ENCODE measurements around the gene TSPAN11. TPM values are rescaled to one million over a fixed set of nuclear protein-coding genes. Genes with fewer than 3 reads are reported as not detected.
"Not testable (repeated sequence)": the region's sequence is repeated elsewhere in the genome, so short reads cannot be mapped to it uniquely, and the experiment has no call there.

Gene TSPAN11
- total and polyA plus RNA-seq, 9 donors = 0.33 to 2.8 (median 1.5) TPM

DNA sequence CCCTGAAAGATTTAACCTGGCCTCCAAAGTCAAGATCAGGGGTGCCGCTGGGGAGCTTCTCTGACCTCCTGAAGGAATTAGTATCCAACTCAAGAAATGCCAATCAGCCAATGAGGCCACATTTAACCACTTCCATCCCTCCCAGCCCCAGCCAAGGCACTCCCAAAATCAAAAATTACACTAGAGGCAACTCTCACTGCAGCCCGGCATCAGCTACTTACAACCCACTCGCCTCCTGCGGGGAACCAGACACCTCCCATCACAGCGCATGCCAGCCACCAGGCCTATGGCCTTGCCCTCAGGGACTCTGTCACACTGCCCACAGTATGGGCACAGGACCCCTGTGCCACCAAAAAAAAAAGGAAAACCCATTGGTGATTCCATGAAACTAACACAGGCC, 84.8 kb downstream of the TSPAN11 start:
- Histone ChIP-seq H3K4me3 (no peak overlapping the region), H3K27me3 (no peaks in the 10 kb centered on the region), H3K36me3 (no peaks in the 10 kb centered on the region), H3K4me1 (ENCODE audit: insufficient read depth) (no peaks in the 10 kb centered on the region), H3K27ac (no peak overlapping the region), H3K9me3 (no peaks in the 10 kb centered on the region)
- no peak for DNase-seq
- 76 to 92% (median 77%) methylated on average over 5 of the region's 5 CpGs for WGBS, 3 donors
- intact Hi-C loops (cut with DNase I) = no loop called here
- TF ChIP-seq CTCF (IDR thresholded peaks at IDR 0.05) (no peak), EP300 (IDR thresholded peaks at IDR 0.05) (no peak)

DNA sequence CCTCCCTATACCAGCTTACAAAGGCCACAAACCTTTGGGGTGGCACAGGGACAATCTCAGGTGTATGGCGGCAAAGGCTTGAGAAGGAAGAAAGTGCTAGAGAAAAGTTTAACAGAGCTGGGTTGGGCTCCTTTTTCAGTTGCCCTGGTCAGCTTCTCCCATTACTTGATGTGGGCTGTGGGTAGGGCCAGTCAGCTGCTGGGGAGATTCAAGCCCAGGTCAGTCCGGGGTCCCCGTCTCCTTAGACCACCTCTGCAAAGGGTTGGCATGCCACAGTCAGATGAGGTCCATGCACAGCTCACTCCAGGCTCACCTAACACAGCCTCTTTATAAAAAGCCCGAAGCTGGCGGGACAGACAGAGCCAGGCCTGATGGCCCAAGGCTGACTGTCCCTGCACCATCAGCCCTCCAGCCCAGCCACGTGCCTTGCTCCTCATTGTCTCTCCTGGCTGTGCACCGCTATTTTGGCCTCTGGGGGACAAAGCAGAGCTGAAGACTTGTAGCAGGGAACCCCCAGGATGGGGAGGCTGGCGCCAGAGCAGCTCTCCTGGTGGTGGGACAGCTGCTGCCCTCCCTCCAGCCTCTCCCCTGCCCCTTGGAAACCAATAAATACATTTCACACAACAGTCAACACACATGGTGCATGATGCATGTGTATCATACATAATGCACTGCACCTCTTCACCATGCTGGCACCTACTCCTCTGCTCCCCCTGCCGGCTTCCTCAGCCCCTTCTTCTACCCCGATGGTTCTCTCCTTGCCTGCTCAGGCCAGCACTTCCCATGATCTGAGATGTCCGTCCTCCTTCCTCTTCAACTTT, 85.4 kb downstream of the TSPAN11 start:
- intact Hi-C loops (cut with DNase I) = no loop called here
- DNase-seq = no peak
- Histone ChIP-seq H3K4me3 (no peak overlapping the region), H3K4me1 (ENCODE audit: insufficient read depth) (no peaks in the 10 kb centered on the region), H3K36me3 (no peaks in the 10 kb centered on the region), H3K27me3 (no peaks in the 10 kb centered on the region), H3K9me3 (no peaks in the 10 kb centered on the region), H3K27ac (no peak overlapping the region)
- WGBS, 3 donors = 86 to 92% (median 88%) methylated on average over 11 of the region's 11 CpGs
- TF ChIP-seq CTCF (IDR thresholded peaks at IDR 0.05) (no peak), EP300 (IDR thresholded peaks at IDR 0.05) (no peak), POLR2A (IDR thresholded peaks at IDR 0.05) (no peak)

DNA sequence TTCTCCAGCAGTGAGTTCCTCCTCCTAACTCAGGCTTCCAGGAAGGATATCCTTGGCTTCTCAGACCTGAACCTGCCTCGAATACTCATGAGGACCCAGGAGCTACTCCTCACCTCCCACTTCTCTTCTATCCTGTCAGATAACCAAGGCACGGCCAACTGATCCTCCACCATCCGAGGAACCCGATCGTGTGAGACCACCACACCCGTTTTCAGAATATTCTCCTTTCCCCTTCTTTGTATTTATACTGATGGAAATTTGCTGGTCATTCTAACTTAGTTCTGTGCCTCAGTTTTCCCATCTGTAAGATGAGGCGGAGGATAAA, 86.0 kb downstream of the TSPAN11 start:
- H3K4me1 ChIP-seq (ENCODE audit: insufficient read depth); DNase-seq; intact Hi-C loops (cut with DNase I); H3K27me3 ChIP-seq; H3K4me3 ChIP-seq; H3K36me3 ChIP-seq; H3K9me3 ChIP-seq; H3K27ac ChIP-seq: not testable (repeated sequence)
- WGBS, 3 donors = 88 to 92% (median 89%) methylated on average over 7 of the region's 7 CpGs

DNA sequence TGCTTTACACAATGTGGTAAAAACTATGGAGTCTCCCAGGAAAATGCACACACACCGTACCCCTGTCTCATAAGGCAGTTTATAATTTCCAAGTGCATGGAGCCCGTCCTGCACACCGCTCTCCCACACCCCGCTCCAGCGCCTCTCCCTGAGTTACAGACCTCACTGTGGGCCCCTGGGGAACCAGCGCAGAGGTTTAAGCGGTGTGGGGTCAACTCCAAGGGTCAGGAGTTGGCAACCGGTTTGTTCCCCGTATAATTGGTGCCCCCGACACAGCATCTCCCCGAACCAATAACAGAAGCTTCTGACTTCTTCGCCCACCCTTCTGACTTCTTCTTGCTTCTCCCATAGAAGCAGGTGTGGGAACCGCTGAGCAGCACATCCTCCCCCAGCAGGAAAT, 88.7 kb downstream of the TSPAN11 start:
- Histone ChIP-seq H3K4me1 (ENCODE audit: insufficient read depth) (no peaks in the 10 kb centered on the region), H3K36me3 (no peaks in the 10 kb centered on the region), H3K9me3 (no peaks in the 10 kb centered on the region), H3K27ac (no peak overlapping the region), H3K4me3 (no peak overlapping the region), H3K27me3 (no peaks in the 10 kb centered on the region)
- DNase-seq = no peak
- intact Hi-C loops (cut with DNase I) = no loop called here
- TF ChIP-seq CTCF (IDR thresholded peaks at IDR 0.05) (no peak), POLR2A (IDR thresholded peaks at IDR 0.05) (no peak), EP300 (IDR thresholded peaks at IDR 0.05) (no peak)
- WGBS, 3 donors = 91 to 94% (median 92%) methylated on average over 13 of the region's 13 CpGs

DNA sequence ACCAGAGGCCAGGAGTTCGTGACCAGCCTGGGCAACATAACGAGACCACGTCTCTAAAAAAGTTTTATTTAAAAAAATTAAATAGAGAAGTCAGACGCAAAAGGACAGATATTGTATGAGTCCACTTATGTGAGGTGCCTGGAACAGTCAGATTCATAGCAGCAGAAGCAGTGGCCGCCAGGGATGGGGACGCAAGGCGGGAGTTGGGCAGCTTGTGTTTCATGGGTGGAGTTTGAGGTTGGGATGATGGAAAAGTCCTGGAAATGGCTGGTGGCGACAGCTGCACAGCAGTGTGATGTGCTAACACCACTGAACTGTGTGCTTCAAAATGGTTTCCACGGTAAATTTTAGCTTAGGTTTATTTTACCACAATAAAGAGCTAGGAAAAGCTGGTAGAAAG, 89.5 kb downstream of the TSPAN11 start:
- 91 to 93% (median 92%) methylated on average over 9 of the region's 9 CpGs for WGBS, 3 donors
- Histone ChIP-seq H3K27ac (no peak overlapping the region), H3K9me3 (no peaks in the 10 kb centered on the region), H3K4me3 (no peak overlapping the region), H3K27me3 (no peaks in the 10 kb centered on the region), H3K4me1 (ENCODE audit: insufficient read depth) (no peaks in the 10 kb centered on the region), H3K36me3 (no peaks in the 10 kb centered on the region)
- intact Hi-C loops (cut with DNase I) = no loop called here
- TF ChIP-seq POLR2A (IDR thresholded peaks at IDR 0.05) = no peak
- TF ChIP-seq EP300 (IDR thresholded peaks at IDR 0.05) = no peak
- no peak for DNase-seq

All from ovary (tissue), 9 donors.